ENCODE measurements around the gene PPP1R3F. TPM values are rescaled to one million over a fixed set of nuclear protein-coding genes. Genes with fewer than 3 reads are reported as not detected.

The PPP1R3F gene
- total RNA-seq, 2 donors from 2014 or later = 3.9 to 24.9 TPM

GRCh38 chrX:49256268-49256995 is 13.2 kb upstream of the PPP1R3F start:
- intact Hi-C loops (cut with DNase I) = no loop called here
- no peak for DNase-seq (ENCODE audit: low spot score)
- WGBS = 89% methylated on average over 4 of the region's 9 CpGs
- Histone ChIP-seq H3K4me1 (replicated peaks) (no peaks in the 10 kb centered on the region), H3K27ac (no peak overlapping the region), H3K9me3 (no peaks in the 10 kb centered on the region), H3K36me3 (no peaks in the 10 kb centered on the region), H3K4me3 (no peak overlapping the region), H3K27me3 (replicated peaks; ENCODE audit: insufficient read depth) (no peaks in the 10 kb centered on the region)
- TF ChIP-seq POLR2A (IDR thresholded peaks at IDR 0.05) = no peak
- TF ChIP-seq POLR2AphosphoS5 (IDR thresholded peaks at IDR 0.05) = no peak
- TF ChIP-seq CTCF (IDR thresholded peaks at IDR 0.05) = no peak

GRCh38 chrX:49257074-49257790 is 12.4 kb upstream of the PPP1R3F start:
- no peaks in the 10 kb centered on the region for H3K27me3 ChIP-seq (replicated peaks; ENCODE audit: insufficient read depth)
- TF ChIP-seq POLR2A (IDR thresholded peaks at IDR 0.05) (no peak), CTCF (IDR thresholded peaks at IDR 0.05) (no peak), POLR2AphosphoS5 (IDR thresholded peaks at IDR 0.05) (no peak)
- DNase-seq (ENCODE audit: low spot score) = no peak
- intact Hi-C loops (cut with DNase I) = no loop called here
- H3K9me3 ChIP-seq = no peaks in the 10 kb centered on the region
- H3K4me3 ChIP-seq = no peak overlapping the region
- no peak overlapping the region for H3K27ac ChIP-seq
- no peaks in the 10 kb centered on the region for H3K4me1 ChIP-seq (replicated peaks)
- WGBS = 92% methylated on average over 7 of the region's 14 CpGs
- H3K36me3 ChIP-seq = no peaks in the 10 kb centered on the region

GRCh38 chrX:49257846-49258748 is 11.5 kb upstream of the PPP1R3F start:
- Histone ChIP-seq H3K4me1 (replicated peaks) (no peaks in the 10 kb centered on the region), H3K36me3 (no peaks in the 10 kb centered on the region), H3K27ac (no peak overlapping the region), H3K27me3 (replicated peaks; ENCODE audit: insufficient read depth) (no peaks in the 10 kb centered on the region), H3K9me3 (no peaks in the 10 kb centered on the region), H3K4me3 (no peak overlapping the region)
- intact Hi-C loops (cut with DNase I) = no loop called here
- TF ChIP-seq POLR2AphosphoS5 (IDR thresholded peaks at IDR 0.05) (no peak), CTCF (IDR thresholded peaks at IDR 0.05) (no peak), POLR2A (IDR thresholded peaks at IDR 0.05) (no peak)
- no peak for DNase-seq (ENCODE audit: low spot score)
- 73% methylated on average over 11 of the region's 20 CpGs for WGBS

DNA sequence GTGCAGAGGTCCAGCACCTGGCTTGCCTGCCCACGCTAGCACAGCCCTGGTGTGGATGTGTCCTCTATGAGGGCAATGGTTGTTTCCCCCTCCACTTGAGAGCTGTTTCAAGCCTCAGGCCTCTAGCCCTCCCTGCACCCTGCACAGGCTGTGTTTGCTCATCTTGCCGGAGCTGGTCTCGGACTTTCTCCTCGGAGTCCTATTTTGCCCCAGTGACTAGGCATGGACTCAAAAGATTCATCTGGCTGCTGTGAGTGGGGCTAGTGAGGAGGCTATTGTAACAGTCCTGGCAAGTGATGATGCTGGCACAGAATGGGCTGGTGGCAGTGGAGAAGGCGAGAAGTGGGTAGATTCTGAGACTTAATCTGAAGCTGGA is 10.9 kb upstream of the PPP1R3F start:
- Histone ChIP-seq H3K4me1 (replicated peaks) (no peaks in the 10 kb centered on the region), H3K9me3 (no peaks in the 10 kb centered on the region), H3K27ac (no peak overlapping the region), H3K36me3 (no peaks in the 10 kb centered on the region), H3K27me3 (replicated peaks; ENCODE audit: insufficient read depth) (no peaks in the 10 kb centered on the region), H3K4me3 (no peak overlapping the region)
- WGBS = 72% methylated on average over 2 of the region's 5 CpGs
- intact Hi-C loops (cut with DNase I) = no loop called here
- no peak for DNase-seq (ENCODE audit: low spot score)
- TF ChIP-seq POLR2A (IDR thresholded peaks at IDR 0.05) = no peak
- no peak for TF ChIP-seq POLR2AphosphoS5 (IDR thresholded peaks at IDR 0.05)
- TF ChIP-seq CTCF (IDR thresholded peaks at IDR 0.05) = no peak

Measured in prostate gland (tissue), 2 donors.